GM12878 (cell line): ENCODE data around the gene NISCH. TPM values are rescaled to one million over a fixed set of nuclear protein-coding genes. Genes with fewer than 3 reads are reported as not detected.

Experiments used
- CTCF ChIP-seq, 3 experiments: IDR thresholded peaks in 2 of 3; conservative IDR thresholded peaks in 1 of 3; 2 replicates each; pipeline ENCODE4 v1.5.1; 2011; ENCODE audit warnings: low read depth in 3 of 3, low read length in 3 of 3, mild to moderate bottlenecking in 3 of 3, control low read depth in 2 of 3, moderate library complexity in 2 of 3, inconsistent platforms in 1 of 3, mixed read lengths in 1 of 3; ENCODE audit not compliant: control insufficient read depth in 2 of 3, insufficient read depth in 1 of 3; ENCODE audit errors: extremely low read depth in 1 of 3
- FOXK2 ChIP-seq: fragments of 450-650 bp; IDR thresholded peaks from 2 replicates; pipeline ENCODE4 v1.6.1; 2017; ENCODE audit warnings: mild to moderate bottlenecking, moderate library complexity
- MEF2B ChIP-seq: fragments of 450-650 bp; IDR thresholded peaks from 2 replicates; pipeline ENCODE4 v1.6.1; 2018; ENCODE audit warnings: mild to moderate bottlenecking, moderate library complexity; ENCODE audit not compliant: partially characterized antibody, poor library complexity, severe bottlenecking
- MTA3 ChIP-seq: IDR thresholded peaks from 2 replicates; pipeline ENCODE4 v1.6.1; 2012; ENCODE audit warnings: low read length, inconsistent platforms, borderline replicate concordance
- NFYA ChIP-seq: IDR thresholded peaks from 2 replicates; pipeline ENCODE4 v1.6.1; 2011; ENCODE audit warnings: low read depth, mild to moderate bottlenecking, low read length, improper control_type of control experiment, borderline replicate concordance
- POLR2A ChIP-seq: IDR thresholded peaks from 2 replicates; pipeline ENCODE4 v1.6.1; 2011; ENCODE audit warnings: low read depth, mild to moderate bottlenecking, low read length
- RELB ChIP-seq: fragments of 450-650 bp; IDR thresholded peaks from 2 replicates; pipeline ENCODE4 v1.6.1; 2017; ENCODE audit warnings: low read depth, mild to moderate bottlenecking, moderate library complexity
- SREBF1 ChIP-seq: IDR thresholded peaks from 2 replicates; pipeline ENCODE4 v1.6.1; 2012; ENCODE audit warnings: mild to moderate bottlenecking, low read length
- YBX1 ChIP-seq: fragments of 450-650 bp; IDR thresholded peaks from 2 replicates; pipeline ENCODE4 v1.6.1; 2016; ENCODE audit warnings: antibody characterized with exemption
- polyA plus RNA-seq, 11 experiments: library from polyadenylated mRNA; depleted of rRNA in 4 of 11; unstranded in 6 of 11; stranded (reverse) in 5 of 11; fragments of >200 nt; fragmentation: Nextera tagmentation in 4 of 11; fragmentation: Illumina TruSeq in 1 of 11; extraction: Ambion mirVana in 4 of 11; extraction: Trizol in 1 of 11; gene quantifications; 1 replicate in 1 of 11; 2 replicates in 10 of 11; pipeline versions ENCODE4 v1.2.1 to v1.2.3, GENCODE V29; 2011 to 2016; ENCODE audit warnings: inconsistent platforms in 2 of 11, missing spikeins in 2 of 11, low read depth in 1 of 11
- total RNA-seq, 4 experiments: library from RNA; depleted of rRNA in 3 of 4; stranded (reverse); fragments of >200 nt in 3 of 4; fragmentation: Illumina TruSeq in 1 of 4; extraction: Trizol in 1 of 4; gene quantifications; 2 replicates each; pipeline versions ENCODE4 v1.2.1 to v1.2.3, GENCODE V29; 2013 to 2021

The NISCH gene
- total and polyA plus RNA-seq, 10 of the 15 experiments (the other 5 are each of a cell fraction or from before 2014, with no cell fraction given): 0.76 to 52.5 (median 24.6) TPM

GRCh38 chr3:52441772-52442332, 13.6 kb upstream of the NISCH start (continued):
- TF ChIP-seq CTCF (IDR thresholded peaks at IDR 0.05 in 2 of 3, conservative IDR thresholded peaks at IDR 0.05 in 1 of 3; ENCODE audit: control insufficient read depth in 2 of 3, extremely low read depth in 1 of 3, insufficient read depth in 1 of 3, low read depth in 3 of 3, low read length in 3 of 3) (no peak), SREBF1 (no peak), FOXK2 (no peak), POLR2A (no peak), MEF2B (no peak), MTA3 (no peak), RELB (no peak), NFYA (no peak), YBX1 (no peak)
- TF ChIP-seq, all 136 proteins: peak for 0
